Fibroblast of lung (primary cell): ENCODE data around the gene ARHGAP1. TPM values are rescaled to one million over a fixed set of nuclear protein-coding genes. Genes with fewer than 3 reads are reported as not detected.

Source experiments
- DNase-seq, 2 donors: peaks; one replicate each; pipeline versions ENCODE4 v3.0.0 to v3.0.0-alpha.2; 2010; ENCODE audit warnings: low read depth in 2 of 2
- H2AFZ ChIP-seq: 2 replicates; pipeline ENCODE4 v1.5.1; 2012; ENCODE audit warnings: low read length, control low read depth, inconsistent platforms
- H3K27ac ChIP-seq: 2 replicates; pipeline ENCODE4 v1.5.1; 2011; ENCODE audit warnings: low read length, control low read depth; ENCODE audit not compliant: insufficient read depth
- H3K27me3 ChIP-seq: 2 replicates; pipeline ENCODE4 v1.5.1; 2011; ENCODE audit warnings: mild to moderate bottlenecking, low read length; ENCODE audit not compliant: control insufficient read depth, insufficient read depth
- H3K36me3 ChIP-seq: 2 replicates; pipeline ENCODE4 v1.5.1; 2011; ENCODE audit warnings: low read length; ENCODE audit not compliant: control insufficient read depth, insufficient read depth
- H3K4me1 ChIP-seq: 2 replicates; pipeline ENCODE4 v1.5.1; 2011; ENCODE audit warnings: low read length; ENCODE audit not compliant: control insufficient read depth, insufficient read depth; ENCODE audit errors: extremely low read depth
- H3K4me2 ChIP-seq: 2 replicates; pipeline ENCODE4 v1.5.1; 2011; ENCODE audit warnings: low read length, control low read depth; ENCODE audit not compliant: insufficient read depth; ENCODE audit errors: extremely low read depth
- H3K4me3 ChIP-seq, 4 experiments: fragments of 200-600 bp in 1 of 4; sonication (generic) in 1 of 4; replicated peaks in 1 of 4; 2 replicates each; pipeline ENCODE4 v1.5.1; 2011 to 2016; ENCODE audit warnings: low read length in 4 of 4, low read depth in 3 of 4, mild to moderate bottlenecking in 3 of 4, control low read depth in 2 of 4, inconsistent platforms in 1 of 4, mixed read lengths in 1 of 4; ENCODE audit not compliant: insufficient read depth in 1 of 4; ENCODE audit errors: control extremely low read depth in 1 of 4
- H3K79me2 ChIP-seq: 2 replicates; pipeline ENCODE4 v1.5.1; 2012; ENCODE audit warnings: mild to moderate bottlenecking, low read length, inconsistent platforms; ENCODE audit not compliant: control insufficient read depth, insufficient read depth
- H3K9ac ChIP-seq: 2 replicates; pipeline ENCODE4 v1.5.1; 2011; ENCODE audit warnings: mild to moderate bottlenecking, low read length, control low read depth; ENCODE audit not compliant: insufficient read depth
- H3K9me3 ChIP-seq: 2 replicates; pipeline ENCODE4 v1.5.1; 2012; ENCODE audit warnings: low read depth, low read length; ENCODE audit not compliant: control insufficient read depth, insufficient read depth
- H4K20me1 ChIP-seq: 2 replicates; pipeline ENCODE4 v1.5.1; 2011; ENCODE audit warnings: low read length; ENCODE audit not compliant: control insufficient read depth, insufficient read depth; ENCODE audit errors: extremely low read depth
- CTCF ChIP-seq, 2 donors: IDR thresholded peaks in 1 of 2; conservative IDR thresholded peaks in 1 of 2; 1 replicate in 1 of 2; 2 replicates in 1 of 2; pipeline ENCODE4 v1.5.1; 2011 to 2012; ENCODE audit warnings: low read length in 2 of 2, control low read depth in 1 of 2, inconsistent platforms in 1 of 2, low read depth in 1 of 2, mild to moderate bottlenecking in 1 of 2
- EZH2 ChIP-seq: IDR thresholded peaks from 2 replicates; pipeline ENCODE4 v1.5.1; 2012; ENCODE audit warnings: low read length, control low read depth, mild to moderate bottlenecking; ENCODE audit errors: missing control alignments
- polyA plus RNA-seq, 2 donors: library from polyadenylated mRNA; depleted of rRNA in 1 of 2; stranded (reverse) in 1 of 2; unstranded in 1 of 2; fragments of >200 nt; gene quantifications; 2 replicates each; pipeline ENCODE4 v1.2.1, GENCODE V29; 2011 to 2012; ENCODE audit warnings: missing spikeins in 1 of 2
- total RNA-seq: library from RNA; depleted of rRNA; stranded (reverse); fragments of >200 nt; gene quantifications from 2 replicates; pipeline ENCODE4 v1.2.1, GENCODE V29; 2014

ARHGAP1 gene
- total and polyA plus RNA-seq, 2 donors (not counting 1 experiment from before 2014, with no cell fraction given) = 34.4 to 38.0 TPM

- peak overlapping the region; percentile 6 for H3K27ac ChIP-seq
- no peaks in the 10 kb centered on the region for H3K27me3 ChIP-seq
- H3K36me3 ChIP-seq = peaks cover 20% of the 10 kb centered on the region
- no peak overlapping the region for H3K9ac ChIP-seq
- no peak overlapping the region for H2AFZ ChIP-seq
- DNase-seq = no peak
- no peaks in the 10 kb centered on the region for H4K20me1 ChIP-seq
- H3K9me3 ChIP-seq = no peaks in the 10 kb centered on the region
- no peak overlapping the region for H3K4me3 ChIP-seq
- H3K4me1 ChIP-seq = peaks cover 4% of the 10 kb centered on the region
- TF ChIP-seq EZH2 (no peak), CTCF (conservative IDR thresholded peaks at IDR 0.05 in 1 of 2, IDR thresholded peaks at IDR 0.05 in 1 of 2; ENCODE audit: low read depth in 1 of 2, low read length in 2 of 2) (no peak)
- H3K79me2 ChIP-seq = no peaks in the 10 kb centered on the region
- no peak overlapping the region for H3K4me2 ChIP-seq
Measured at GRCh38 chr11:46674463-46675287, 25.7 kb downstream of the ARHGAP1 start.

DNA sequence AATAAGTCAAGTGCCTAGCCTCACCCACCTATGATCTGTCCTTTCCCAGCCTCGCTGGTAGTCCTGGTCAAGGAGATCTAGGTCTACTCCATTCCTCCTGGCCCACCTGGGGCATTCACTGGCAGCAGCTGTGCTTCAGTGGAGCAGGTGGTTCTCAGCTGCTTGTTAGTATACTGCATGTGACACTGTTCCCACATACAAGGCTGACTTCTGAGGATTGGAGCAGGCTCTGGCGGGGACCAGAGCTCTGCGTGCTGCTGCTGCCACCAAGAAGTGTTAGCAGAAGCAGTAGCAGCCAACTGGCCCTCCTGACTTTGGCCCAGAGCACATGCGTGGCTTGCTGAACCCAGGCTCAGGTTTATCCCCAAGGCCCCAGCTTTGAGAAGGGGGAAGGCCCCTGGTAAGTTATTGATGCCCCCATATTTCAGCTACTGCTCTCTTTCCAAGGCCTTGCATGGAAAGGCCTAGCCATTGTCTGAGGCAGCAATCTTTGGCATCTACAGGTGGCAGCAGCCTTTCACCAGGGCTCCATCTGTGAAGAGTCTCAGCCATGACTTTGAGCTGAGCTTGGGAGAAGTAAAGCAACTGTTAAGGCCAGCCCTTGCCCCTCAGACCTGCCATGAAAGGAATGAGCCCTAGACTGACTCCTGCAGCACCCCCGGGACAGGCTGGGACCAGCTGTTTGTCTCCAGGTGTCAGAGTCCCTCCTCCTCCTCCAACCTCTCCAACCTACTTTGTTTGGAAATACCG, 26.5 kb downstream of the ARHGAP1 start:
- Histone ChIP-seq H3K4me2 (no peak overlapping the region), H3K9me3 (no peaks in the 10 kb centered on the region), H3K4me1 (peaks cover 4% of the 10 kb centered on the region), H3K79me2 (no peaks in the 10 kb centered on the region), H2AFZ (no peak overlapping the region), H4K20me1 (no peaks in the 10 kb centered on the region), H3K4me3 (no peak overlapping the region), H3K9ac (no peak overlapping the region), H3K36me3 (peaks cover 14% of the 10 kb centered on the region), H3K27me3 (no peaks in the 10 kb centered on the region), H3K27ac (no peak overlapping the region)
- DNase-seq = no peak
- TF ChIP-seq EZH2 = no peak
- TF ChIP-seq CTCF (conservative IDR thresholded peaks at IDR 0.05 in 1 of 2, IDR thresholded peaks at IDR 0.05 in 1 of 2; ENCODE audit: low read depth in 1 of 2, low read length in 2 of 2) = no peak

- H3K4me3 ChIP-seq = no peak overlapping the region
- H3K79me2 ChIP-seq = no peaks in the 10 kb centered on the region
- H3K4me1 ChIP-seq = peaks cover 4% of the 10 kb centered on the region
- H3K9me3 ChIP-seq = no peaks in the 10 kb centered on the region
- peaks cover 14% of the 10 kb centered on the region for H3K36me3 ChIP-seq
- DNase-seq = no peak
- no peak overlapping the region for H3K9ac ChIP-seq
- no peak overlapping the region for H3K27ac ChIP-seq
- no peak overlapping the region for H3K4me2 ChIP-seq
- TF ChIP-seq EZH2 = no peak
- H4K20me1 ChIP-seq = no peaks in the 10 kb centered on the region
- no peaks in the 10 kb centered on the region for H3K27me3 ChIP-seq
- no peak overlapping the region for H2AFZ ChIP-seq
Measured at GRCh38 chr11:46672381-46672839, 28.0 kb downstream of the ARHGAP1 start.
